NCI-H526 treated with DMSO at 0.1 percent for 48 hours (cell line): ENCODE data around the gene PARP4.
"Not testable (repeated sequence)": the region's sequence is repeated elsewhere in the genome, so short reads cannot be mapped to it uniquely, and the experiment has no call there.

Experiments
- DNase-seq: peaks from one replicate; lab custom pipeline; 2025; lab: John Stamatoyannopoulos, UW

Gene PARP4

GRCh38 chr13:24444851-24445250 lies 67.7 kb downstream of the PARP4 start:
- DNase-seq, result not testable (repeated sequence)

GRCh38 chr13:24443366-24443765 lies 69.2 kb downstream of the PARP4 start:
- DNase-seq, result no peak

GRCh38 chr13:24426045-24426444 lies 86.5 kb downstream of the PARP4 start:
- DNase-seq, result not testable (repeated sequence)

- DNase-seq, result not testable (repeated sequence)
These were observed 92.9 kb downstream of the PARP4 start for GRCh38 chr13:24419668-24420067.

GRCh38 chr13:24407844-24408243 lies 104.7 kb downstream of the PARP4 start:
- no peak for DNase-seq

GRCh38 chr13:24406524-24406923 lies 106.1 kb downstream of the PARP4 start:
- no peak for DNase-seq

GRCh38 chr13:24396821-24397220 lies 115.8 kb downstream of the PARP4 start:
- DNase-seq, result no peak

- no peak for DNase-seq
These were observed 119.6 kb downstream of the PARP4 start for GRCh38 chr13:24392972-24393371.

- not testable (repeated sequence) for DNase-seq
These were observed 120.6 kb downstream of the PARP4 start for GRCh38 chr13:24391771-24392683.

- not testable (repeated sequence) for DNase-seq
These were observed 121.8 kb downstream of the PARP4 start for GRCh38 chr13:24390795-24391194.

- DNase-seq, result no peak
These were observed 123.1 kb downstream of the PARP4 start for GRCh38 chr13:24389506-24389905.

- not testable (repeated sequence) for DNase-seq
These were observed 123.8 kb downstream of the PARP4 start for GRCh38 chr13:24388743-24389142.

GRCh38 chr13:24386816-24387708 lies 125.5 kb downstream of the PARP4 start:
- no peak for DNase-seq

GRCh38 chr13:24385902-24386301 lies 126.7 kb downstream of the PARP4 start:
- no peak for DNase-seq

GRCh38 chr13:24384946-24385345 lies 127.6 kb downstream of the PARP4 start:
- not testable (repeated sequence) for DNase-seq

GRCh38 chr13:24384091-24384490 lies 128.5 kb downstream of the PARP4 start:
- DNase-seq, result not testable (repeated sequence)

GRCh38 chr13:24381541-24382265 lies 130.9 kb downstream of the PARP4 start:
- no peak for DNase-seq

GRCh38 chr13:24380881-24381280 lies 131.7 kb downstream of the PARP4 start:
- not testable (repeated sequence) for DNase-seq

- not testable (repeated sequence) for DNase-seq
These were observed 132.4 kb downstream of the PARP4 start for GRCh38 chr13:24380227-24380626.

- not testable (repeated sequence) for DNase-seq
These were observed 141.3 kb downstream of the PARP4 start for GRCh38 chr13:24371273-24371672.
